ENCODE results near the gene CELA2B. TPM values are rescaled to one million over a fixed set of nuclear protein-coding genes. Genes with fewer than 3 reads are reported as not detected.
A peak's percentile ranks its signal among the peaks of the same experiment; 100 is the strongest.

CELA2B gene
- total and polyA plus RNA-seq, 9 of the 15 experiments (the other 6 are each of a cell fraction or from before 2014, with no cell fraction given): 0.25 to 2.1 (median 0.38) TPM; not detected in 5

GRCh38 chr1:15524283-15525049 lies 48.6 kb downstream of the CELA2B start (continued):
- TF ChIP-seq FOXK1 (CRISPR knock-in tag; IDR thresholded peaks at IDR 0.05; ENCODE audit: borderline replicate concordance) (no peak), HCFC1 (IDR thresholded peaks at IDR 0.05; ENCODE audit: low read depth, low read length) (peak; percentile 16; the same call in 1 of the 2 replicates), MAFF (IDR thresholded peaks at IDR 0.05; ENCODE audit: low read length) (no peak), EGR1 (conservative IDR thresholded peaks at IDR 0.05) (peak; percentile 98), SMAD4 (CRISPR knock-in tag; conservative IDR thresholded peaks at IDR 0.05) (peak; percentile 17; the same call in 1 of the 2 replicates), CCNT2 (IDR thresholded peaks at IDR 0.05; ENCODE audit: borderline replicate concordance, extremely low read depth, insufficient read length, low read depth, low read length) (peak; percentile 62), NFE2 (IDR thresholded peaks at IDR 0.05; ENCODE audit: low read depth) (0 out of 2 replicates have a peak, but pooled peaks have one; percentile 34), MEIS2 (IDR thresholded peaks at IDR 0.05; ENCODE audit: partially characterized antibody) (no peak), ZNF316 (IDR thresholded peaks at IDR 0.05) (peak; percentile 50; the same call in 1 of the 2 replicates), CEBPG (CRISPR knock-in tag; IDR thresholded peaks at IDR 0.05) (peak; percentile 90), CEBPG (tag; conservative IDR thresholded peaks at IDR 0.05 in 1 of 2, IDR thresholded peaks at IDR 0.05 in 1 of 2) (peak; percentile 81 to 96), CEBPB (tag; IDR thresholded peaks at IDR 0.05) (peak; percentile 67), YY1 (IDR thresholded peaks at IDR 0.05; ENCODE audit: borderline replicate concordance in 1 of 3, control insufficient read depth in 1 of 3, extremely low read depth in 1 of 3, insufficient read depth in 3 of 3, insufficient read length in 1 of 3, insufficient replicate concordance in 2 of 3, low read depth in 1 of 3, low read length in 2 of 3) (peak in 1 of 3 experiments; percentile 3), CAMTA2 (CRISPR knock-in tag; conservative IDR thresholded peaks at IDR 0.05) (no peak), MNT (conservative IDR thresholded peaks at IDR 0.05) (no peak; a peak in 1 of 4 replicates), ZNF431 (CRISPR knock-in tag; IDR thresholded peaks at IDR 0.05) (no peak), HNRNPH1 (optimal IDR thresholded peaks at IDR 0.05; ENCODE audit: low read depth, low read length) (no peak), KLF13 (tag; IDR thresholded peaks at IDR 0.05; ENCODE audit: borderline replicate concordance, low read depth) (0 out of 2 replicates have a peak, but pooled peaks have one; percentile 28), PHF8 (IDR thresholded peaks at IDR 0.05; ENCODE audit: borderline replicate concordance, low read length) (peak; percentile 30; the same call in 1 of the 2 replicates), TEAD1 (CRISPR knock-in tag; IDR thresholded peaks at IDR 0.05) (no peak), CBX5 (IDR thresholded peaks at IDR 0.05; ENCODE audit: borderline replicate concordance, low read depth) (no peak)
- TF ChIP-seq, protein P1, sequence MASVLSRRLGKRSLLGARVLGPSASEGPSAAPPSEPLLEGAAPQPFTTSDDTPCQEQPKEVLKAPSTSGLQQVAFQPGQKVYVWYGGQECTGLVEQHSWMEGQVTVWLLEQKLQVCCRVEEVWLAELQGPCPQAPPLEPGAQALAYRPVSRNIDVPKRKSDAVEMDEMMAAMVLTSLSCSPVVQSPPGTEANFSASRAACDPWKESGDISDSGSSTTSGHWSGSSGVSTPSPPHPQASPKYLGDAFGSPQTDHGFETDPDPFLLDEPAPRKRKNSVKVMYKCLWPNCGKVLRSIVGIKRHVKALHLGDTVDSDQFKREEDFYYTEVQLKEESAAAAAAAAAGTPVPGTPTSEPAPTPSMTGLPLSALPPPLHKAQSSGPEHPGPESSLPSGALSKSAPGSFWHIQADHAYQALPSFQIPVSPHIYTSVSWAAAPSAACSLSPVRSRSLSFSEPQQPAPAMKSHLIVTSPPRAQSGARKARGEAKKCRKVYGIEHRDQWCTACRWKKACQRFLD (CRISPR knock-in tag; IDR thresholded peaks at IDR 0.05): peak; percentile 33; the same call in 1 of the 2 replicates
- TF ChIP-seq, protein P2, sequence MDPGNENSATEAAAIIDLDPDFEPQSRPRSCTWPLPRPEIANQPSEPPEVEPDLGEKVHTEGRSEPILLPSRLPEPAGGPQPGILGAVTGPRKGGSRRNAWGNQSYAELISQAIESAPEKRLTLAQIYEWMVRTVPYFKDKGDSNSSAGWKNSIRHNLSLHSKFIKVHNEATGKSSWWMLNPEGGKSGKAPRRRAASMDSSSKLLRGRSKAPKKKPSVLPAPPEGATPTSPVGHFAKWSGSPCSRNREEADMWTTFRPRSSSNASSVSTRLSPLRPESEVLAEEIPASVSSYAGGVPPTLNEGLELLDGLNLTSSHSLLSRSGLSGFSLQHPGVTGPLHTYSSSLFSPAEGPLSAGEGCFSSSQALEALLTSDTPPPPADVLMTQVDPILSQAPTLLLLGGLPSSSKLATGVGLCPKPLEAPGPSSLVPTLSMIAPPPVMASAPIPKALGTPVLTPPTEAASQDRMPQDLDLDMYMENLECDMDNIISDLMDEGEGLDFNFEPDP (CRISPR knock-in tag; IDR thresholded peaks at IDR 0.05): no peak
